HG02938 (cell line): ENCODE results near the gene BABAM2.

Source experiments
- ATAC-seq: cut with Tn5 transposase; IDR thresholded peaks from one replicate; pipeline ENCODE4 v1.9.1; 2021; ENCODE audit warnings: mild to moderate bottlenecking, moderate library complexity; ENCODE audit not compliant: unreplicated experiment

Gene BABAM2

GRCh38 chr2:28387082-28387960, 496.8 kb downstream of the BABAM2 start:
- no peak for ATAC-seq
